Iris pigment epithelial cell (primary cell): ENCODE data around the gene TAF5L.

Experiments
- DNase-seq: peaks from one replicate; pipeline ENCODE4 v3.0.0-alpha.2; 2011; ENCODE audit warnings: low read depth

The TAF5L gene

DNA sequence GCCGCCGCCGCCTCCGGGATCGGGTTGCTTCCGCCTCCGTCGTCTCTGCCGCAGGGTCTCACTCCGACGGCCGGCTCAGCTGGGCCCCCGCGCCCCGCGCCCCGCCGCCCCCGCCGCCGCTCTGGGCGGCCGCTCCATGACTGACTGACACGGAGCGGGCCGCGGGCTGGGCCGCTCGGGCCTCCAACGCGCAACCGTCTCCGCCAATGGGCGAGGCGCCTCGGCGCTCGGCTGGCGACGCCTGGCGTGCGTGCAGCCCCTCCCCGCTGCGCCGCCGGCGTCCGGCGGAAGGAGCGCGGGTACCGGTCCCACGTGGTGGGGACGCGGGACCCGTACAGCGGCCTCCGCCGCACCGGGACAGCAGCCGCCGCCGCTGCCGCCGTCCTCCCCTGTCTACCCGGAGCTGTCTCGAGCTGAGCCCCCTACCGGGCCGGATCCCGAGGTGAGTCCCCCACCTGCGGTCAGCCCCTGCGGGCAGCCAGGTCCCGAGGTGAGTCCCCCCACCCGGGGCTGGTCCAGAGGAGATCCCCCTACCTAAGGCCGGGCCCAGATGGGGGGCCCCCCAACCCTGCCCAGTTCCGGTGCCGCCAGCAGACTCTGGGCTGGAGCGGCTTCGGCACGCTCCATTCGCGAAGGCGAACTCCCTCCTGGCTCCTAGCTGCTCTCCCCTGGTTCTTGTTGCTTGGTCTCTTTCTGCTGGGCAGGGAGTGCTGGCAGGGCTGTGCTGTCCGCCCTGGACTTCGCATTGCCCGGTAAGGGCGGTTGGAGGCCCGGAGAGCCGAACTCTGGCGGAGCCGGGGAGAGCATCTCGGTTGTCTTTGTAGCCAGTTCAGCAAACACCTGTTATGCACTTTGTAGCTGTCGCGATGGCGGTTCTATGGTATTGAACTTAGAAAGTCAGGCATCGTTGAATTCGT lies at the start of gene TAF5L, which contains the start of gene URB2:
Gene TAF5L, minus strand, starts transcription at position 208 of the 917 bp plus-strand sequence. CDS start 11,640 bp downstream, outside the sequence.
Gene URB2, plus strand, starts transcription at position 333 of the 917 bp plus-strand sequence. CDS start 1,387 bp downstream, outside the sequence.
- DNase-seq, result peak; percentile 92

DNA sequence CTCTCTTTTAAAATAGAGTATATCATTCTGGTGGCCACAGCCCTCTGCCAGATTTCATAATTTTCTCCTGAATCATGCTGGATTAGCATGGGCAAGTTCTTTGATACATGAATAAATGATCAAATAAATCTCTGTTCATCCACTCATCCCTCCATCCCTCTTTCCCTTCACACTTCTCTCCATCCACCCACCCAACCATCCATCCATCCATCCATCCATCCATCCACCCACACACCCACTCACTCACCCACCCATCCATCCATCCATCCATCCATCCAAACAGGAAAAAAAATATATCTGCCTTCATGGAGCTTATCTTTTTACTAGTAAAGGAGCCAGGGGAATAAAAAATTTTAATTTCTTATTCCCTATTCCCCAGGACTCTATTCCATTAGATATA lies 49.5 kb upstream of the TAF5L start:
- peak; percentile 15 for DNase-seq

DNA sequence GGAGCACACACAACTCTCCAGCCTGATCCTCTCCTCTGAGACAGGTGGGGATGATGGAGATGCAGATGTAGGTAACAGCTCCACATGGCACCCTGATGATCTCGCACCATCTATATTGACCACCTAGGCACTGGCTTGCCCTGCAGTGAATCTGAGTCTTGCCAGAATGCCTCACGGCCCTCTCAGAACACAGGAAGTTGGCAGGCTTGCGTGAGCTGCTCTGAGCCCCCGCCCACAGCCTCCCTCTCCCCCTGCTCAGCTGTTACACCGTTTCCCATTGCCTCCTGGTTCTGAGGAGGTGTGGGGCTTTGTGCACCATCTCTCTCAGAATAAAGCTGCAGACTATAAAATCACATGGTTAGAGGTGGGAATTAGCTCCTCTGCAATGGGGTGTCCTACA lies 48.1 kb upstream of the TAF5L start:
- DNase-seq, result no peak

DNA sequence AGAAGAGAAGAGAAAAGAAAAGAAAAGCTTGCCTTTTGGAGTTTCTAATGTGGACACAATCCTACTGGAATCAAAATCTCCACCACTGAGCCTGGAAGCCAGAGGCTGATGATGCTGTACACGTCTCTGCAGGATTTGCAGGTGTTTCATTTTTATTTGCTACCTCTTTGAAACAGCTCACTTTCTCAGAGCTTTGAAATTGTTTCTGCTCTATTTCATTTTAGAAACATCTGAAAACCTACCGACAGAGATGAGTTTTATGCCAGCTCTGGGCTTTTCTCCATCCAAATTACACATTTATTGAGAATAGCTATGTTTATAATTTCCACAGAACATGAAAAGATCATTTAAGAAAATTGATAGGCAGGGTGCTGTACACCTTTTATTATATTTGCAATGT lies 46.3 kb upstream of the TAF5L start:
- no peak for DNase-seq

DNA sequence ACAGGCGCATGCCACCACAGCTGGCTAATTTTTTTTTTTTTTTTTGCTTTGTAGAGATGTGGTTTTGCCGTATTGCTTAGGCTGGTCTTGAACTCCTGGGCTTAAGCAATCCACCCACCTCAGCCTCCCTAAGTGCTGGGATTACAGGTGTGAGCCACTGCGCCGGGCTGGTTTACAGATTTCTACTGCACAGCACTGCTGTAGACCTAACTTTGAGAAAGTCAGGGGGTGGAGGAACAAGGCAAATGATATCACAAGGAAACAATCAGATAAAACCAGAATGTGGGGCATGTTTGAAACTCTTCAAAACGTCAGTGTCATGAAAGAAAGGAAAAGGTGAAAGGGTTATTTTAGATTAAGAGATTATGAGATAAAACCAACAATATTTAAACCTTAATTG lies 45.4 kb upstream of the TAF5L start:
- no peak for DNase-seq

DNA sequence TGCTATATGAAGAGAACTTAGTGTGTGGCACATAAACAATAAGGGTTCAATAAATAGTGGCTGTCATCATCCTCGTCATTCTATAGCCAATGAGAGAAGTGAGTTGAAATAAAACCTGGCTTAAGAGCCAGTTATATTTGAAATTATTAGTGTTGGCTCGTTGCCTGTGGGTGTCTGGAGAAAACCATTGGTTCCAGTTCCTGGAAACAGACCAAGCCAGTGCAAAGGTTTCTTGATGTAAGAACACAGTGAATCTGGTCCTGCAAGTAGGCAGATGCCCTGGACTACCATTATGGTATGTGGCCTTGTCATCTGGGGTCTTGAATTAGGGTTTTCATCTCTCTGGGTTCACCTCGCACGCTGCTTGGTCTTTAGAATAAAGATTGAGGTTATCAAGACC lies 43.4 kb upstream of the TAF5L start:
- DNase-seq, result peak; percentile 43

DNA sequence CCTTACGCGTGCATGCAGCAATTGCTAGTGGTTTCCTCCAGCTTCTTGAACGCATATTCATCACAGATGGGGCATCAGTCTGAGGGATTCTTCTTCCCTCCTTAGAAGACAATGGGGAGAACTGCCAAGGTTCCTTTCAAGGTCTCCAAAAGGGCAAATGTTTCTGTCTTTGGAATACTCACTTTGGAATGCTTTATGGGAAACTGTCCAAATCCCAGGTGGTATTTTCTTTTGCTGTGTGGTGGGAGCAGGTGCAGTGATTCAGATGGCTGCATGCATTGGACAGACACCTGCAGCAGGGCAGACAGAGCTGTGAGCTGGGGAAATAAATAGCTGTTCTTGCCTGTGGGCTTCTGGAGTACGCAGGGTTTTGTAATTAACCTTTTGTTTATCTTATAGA lies 40.7 kb upstream of the TAF5L start:
- DNase-seq, result peak; percentile 11

DNA sequence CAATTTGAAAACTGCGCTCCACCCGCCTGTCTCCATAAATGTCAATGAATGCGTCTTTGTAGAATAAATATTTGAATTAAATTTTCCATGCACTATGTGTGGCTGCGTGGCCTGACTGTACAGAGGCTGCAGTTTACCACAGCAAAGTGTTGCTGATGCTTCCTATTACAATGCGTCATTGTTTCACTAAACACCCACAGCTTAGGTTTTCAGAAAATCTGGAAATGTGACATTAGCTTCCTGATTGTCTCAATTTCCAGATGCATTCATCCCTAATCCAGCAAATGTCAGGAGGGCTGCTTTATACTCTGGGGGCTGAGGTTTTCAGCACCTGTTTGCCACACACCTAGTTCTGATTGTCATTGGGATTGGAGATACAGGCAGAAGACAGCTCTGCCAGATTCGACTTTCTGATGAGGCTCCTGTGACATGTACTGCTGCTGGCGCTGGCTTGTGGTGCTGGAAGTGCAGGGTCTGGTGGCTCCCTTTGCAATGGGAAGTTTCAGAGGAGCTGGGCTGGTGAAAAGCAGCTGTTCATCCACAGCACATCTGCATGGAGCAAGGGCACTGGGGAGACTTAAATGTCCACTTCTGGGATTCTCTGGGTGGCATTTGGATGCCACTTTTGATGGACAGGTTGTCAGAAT lies 40.1 kb upstream of the TAF5L start:
- no peak for DNase-seq

DNA sequence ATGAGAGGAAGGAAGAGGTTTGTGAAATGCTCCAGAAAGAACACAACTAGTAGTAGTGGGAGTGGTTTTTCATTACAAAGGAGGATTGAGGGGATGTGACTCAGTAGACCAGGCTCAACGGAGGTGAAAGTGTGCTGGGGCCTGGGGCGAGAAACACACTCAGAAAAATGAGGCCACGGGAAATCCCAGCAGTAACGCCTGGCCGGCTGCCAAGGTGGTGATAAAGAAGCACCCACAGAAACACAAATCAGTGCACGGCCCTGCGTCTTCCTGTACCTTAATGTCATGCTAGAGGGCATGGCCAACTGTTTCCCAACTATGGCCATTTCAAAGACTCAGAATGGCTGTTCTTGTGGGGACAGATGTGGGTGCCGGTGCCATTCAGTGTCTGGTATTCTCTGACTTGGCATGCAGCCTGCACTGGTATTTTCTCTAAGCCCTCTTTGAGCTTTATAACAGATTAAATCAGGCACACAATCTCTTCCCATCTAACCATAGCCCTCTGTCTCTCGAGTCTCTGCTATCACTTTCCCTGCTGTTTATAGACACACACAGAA lies 38.3 kb upstream of the TAF5L start:
- peak; percentile 89 for DNase-seq

DNA sequence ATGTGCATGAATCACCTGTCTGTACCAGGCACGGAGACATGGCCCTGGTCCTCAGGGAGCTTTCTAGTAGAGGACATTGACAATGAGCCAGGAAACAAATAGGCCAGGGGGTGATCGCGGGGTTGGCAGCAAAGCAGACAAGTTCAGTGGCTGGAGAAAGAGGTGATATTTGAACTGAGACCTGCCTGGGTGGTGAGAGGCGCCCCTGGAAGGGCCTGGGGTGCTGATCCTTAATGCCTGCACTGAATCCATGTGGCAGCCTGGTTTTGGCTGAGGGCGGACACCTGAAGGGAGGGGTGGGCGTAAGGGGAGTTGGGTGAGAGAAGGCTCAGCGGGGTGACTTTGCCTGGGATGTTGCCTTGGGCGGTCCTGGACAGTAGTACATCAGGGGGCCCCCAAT lies 36.0 kb upstream of the TAF5L start:
- no peak for DNase-seq

DNA sequence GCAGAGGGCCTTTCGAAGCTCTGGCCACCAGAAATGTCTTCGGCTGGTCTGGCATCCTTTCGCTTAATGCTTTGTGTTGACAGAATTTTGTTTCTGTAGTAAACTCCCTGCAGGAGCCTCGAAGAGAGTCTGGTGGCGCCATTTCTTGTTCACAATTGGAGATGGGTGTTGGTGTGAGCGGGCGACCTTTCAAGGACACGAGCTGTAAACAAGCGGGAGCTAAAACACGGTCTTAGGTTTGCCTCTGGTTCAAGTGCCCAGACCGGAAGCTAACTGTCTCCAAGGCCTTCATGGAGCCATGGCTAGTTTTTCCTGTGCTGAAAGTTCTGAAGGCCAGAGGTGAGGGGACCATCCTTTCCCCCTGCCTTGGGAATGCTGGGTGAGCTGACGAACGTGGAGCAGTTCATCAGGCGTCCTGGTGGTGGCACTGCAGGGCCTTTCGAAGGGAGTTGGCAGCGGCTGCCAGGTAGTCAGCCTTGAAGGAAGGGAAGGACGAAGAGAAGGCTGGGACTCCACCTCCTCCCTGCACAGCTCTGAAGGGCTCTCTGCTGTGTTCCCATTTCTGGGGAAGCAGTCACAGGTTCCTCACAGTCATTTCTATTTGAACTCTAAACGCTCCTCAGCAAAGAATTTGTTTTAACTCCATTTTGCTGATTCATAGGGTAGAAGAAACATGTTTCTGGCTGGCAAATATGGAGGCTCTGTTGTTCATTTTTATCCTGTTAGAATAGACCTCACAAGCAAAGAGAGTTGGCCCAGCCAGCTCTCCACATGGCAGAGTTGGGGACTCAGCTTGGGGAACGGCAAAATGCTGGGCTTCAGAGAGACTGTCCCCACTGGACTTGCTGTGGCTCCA lies 35.3 kb upstream of the TAF5L start:
- DNase-seq, result peak; percentile 74

DNA sequence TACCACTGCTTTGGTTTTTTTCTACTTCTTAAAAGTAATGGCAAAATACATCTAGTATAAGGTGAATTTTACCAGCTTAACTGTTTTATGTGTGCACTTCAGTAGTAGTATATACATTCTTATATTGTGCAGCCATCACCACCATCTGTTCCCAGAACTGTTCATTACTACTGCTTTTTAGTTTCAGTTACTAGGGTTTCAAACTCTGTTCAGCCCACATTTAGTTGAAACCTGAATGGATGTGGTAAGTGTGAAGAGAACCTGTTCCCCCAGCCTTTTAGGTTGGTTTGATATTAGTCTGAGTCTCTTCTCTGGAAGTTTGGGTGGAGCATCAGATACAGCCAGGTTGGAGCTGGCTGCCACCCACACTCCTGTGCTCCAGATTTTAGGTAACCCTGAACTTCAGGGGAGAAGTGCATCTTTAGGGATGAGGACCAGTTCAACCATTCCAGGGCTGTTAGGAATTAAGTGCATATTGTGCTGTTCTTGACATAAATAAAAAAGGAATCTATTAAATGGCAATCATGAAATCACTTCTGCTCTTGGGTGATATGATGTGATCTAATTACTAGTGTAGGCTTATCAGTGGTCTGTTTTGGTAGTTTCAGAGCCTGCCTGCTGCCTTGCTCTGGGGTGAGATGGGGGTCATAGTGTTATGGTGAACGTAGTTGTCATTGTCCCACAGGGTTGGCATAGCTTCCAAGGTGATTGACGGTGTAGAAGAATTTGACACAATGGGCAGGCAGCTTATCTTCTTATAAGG lies 32.3 kb upstream of the TAF5L start:
- DNase-seq, result no peak

DNA sequence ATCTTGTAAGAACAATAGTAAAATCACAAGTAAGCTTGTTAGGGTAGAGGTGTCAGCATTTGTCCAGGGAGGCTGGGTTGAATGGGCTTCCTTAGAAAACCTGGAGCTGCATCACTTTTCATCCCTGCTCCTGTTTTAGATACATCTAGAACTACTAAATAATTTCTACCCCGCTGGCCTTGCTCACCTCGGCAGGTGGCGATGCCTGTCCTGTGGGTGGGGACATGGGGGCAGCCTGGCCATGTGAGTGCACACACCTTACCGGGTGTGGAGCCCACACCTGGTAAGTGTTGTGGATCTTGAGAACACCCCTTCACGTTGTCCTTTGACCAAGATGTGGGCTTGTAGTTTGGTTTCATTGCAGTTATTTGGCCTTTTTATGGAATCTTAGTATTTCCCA lies 29.9 kb upstream of the TAF5L start:
- DNase-seq, result no peak

DNA sequence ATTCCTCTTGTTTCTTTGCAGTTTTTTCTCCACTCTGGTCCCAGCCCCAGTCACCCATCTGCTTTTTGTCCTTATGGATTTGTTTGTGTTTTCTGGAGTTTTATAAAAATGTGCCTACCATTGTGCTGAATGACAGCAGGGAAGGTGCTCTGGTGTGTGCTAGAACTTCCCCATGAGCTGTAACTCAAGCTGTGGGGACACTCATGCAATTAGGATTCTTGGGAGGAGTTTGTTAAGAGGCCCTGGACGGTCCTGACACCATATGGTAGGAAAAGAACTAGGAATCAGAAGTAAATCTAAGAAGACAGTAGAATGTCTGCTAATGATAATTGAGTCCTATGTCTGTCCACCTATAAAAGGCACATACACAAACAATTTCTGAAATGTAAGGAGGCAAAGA lies 27.5 kb upstream of the TAF5L start:
- no peak for DNase-seq

DNA sequence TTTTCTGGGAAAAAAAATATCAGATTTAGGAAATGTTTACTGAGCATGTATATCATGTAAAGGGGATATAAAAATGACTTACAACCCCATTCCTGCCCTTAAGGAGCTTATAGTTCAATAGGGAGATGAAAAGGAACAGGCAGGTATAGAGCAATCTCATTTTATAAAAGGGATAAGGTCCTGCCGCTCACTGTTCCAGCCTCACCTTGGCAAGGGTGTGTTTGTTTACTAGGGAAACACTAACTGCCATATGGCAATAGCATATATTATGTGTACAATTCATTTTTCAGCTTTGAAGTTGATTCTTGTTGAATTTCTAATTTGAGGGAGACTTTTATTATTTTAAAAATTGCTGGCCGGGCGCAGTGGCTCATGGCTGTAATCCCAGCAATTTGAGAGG lies 25.6 kb upstream of the TAF5L start:
- no peak for DNase-seq

DNA sequence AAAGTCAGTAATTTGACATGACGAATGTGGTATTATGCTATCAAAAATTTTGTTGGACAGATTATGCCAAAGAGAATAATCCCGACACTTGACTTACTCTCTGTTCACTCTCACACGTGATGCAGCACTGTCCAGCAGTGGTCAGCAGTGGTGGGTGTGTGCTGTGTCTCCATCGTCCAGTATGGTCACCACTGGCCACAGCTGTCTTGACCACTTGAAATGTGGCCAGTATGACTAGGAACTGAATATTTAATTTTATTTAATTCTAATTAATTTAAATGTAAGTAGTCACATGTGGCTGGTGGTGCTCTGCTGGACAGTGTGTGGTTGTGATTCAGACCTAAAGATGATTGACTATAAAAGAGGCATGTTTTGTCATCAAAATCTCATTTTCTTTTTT lies 24.1 kb upstream of the TAF5L start:
- DNase-seq, result no peak

DNA sequence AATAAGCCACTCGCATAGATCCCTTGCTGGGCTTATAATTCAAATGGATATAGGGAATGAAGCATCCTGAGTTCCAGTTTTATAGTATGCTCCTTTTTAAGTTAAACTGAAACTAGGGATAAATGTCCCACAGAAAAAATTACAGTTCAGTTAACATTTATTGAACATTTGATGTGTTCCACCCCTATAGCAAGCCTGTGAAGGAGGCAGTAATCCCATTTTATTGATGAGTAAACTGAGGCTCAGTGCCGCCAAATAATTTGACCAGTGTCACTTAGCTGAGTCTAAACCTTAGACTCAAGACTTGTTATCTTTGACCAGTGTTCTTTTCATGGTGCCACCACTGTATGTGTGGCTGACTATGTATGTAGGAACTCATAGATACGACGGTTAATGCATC lies 22.5 kb upstream of the TAF5L start:
- DNase-seq, result no peak

DNA sequence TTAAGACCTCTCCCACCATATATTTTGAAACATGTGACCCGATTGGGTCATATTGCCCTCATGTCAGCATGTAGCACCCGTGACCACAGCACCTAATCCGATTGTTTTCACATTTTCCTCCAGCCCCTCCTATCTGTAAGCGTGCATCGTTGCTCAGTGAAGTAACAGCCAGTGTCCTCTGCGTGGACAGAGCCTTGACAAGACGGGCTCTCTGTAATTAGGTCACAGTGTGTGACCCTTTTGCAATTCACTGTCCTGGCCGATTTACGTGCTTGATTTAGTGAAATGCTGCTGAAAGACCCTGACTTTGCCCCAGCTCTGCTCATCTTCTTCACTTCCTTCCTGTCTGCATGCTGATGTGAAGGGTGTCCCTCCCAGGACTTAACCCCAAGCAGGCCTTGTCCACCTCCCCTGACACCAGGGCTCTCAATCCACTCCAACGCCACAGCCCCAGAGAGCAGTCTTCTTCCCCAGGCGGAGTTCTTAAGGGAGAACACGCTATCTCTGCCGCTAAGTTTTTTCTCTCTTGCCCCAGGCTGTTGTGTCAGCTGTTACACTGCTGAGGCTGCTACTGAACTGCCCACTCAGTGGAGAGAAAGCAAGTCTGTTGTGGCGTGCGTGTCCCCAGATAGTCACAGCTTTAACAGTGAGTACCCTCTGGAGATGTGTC lies 19.5 kb upstream of the TAF5L start:
- peak; percentile 10 for DNase-seq

DNA sequence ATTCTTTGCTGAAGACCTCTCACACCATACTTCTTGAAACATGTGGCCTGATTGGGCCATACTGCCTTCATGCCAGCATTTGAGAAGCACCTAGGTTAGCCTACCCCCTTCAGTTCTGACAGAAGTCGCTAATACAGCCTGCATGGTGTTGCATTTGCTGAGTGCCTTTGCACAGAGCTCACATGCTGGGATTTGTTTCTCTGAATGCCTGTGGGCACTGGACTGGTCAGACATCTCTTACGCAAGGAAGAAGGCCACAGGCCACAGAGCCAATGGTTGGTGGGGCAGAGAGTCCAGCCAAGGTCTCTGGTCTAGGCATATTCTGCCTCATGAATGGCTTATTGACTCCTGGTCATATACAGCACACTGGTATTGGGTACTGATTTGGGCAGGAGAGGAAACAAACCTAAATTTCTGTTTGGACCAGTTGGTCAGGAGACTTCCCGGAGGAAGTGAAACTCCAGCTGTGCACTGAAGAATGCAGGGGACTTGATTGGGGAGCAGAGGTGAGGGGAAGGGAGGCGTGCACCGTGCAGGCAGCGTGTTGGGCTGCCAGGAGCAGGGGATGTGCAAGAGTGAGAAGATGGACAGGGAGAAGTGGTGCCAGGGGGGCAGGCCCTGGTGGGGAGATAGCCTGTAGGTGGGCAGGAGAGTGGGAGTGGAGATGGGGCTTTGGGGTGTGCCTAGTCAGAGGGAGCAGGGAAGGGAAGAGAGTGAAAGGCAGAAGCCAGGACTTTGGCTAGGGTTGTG lies 18.2 kb upstream of the TAF5L start:
- DNase-seq, result peak; percentile 57

DNA sequence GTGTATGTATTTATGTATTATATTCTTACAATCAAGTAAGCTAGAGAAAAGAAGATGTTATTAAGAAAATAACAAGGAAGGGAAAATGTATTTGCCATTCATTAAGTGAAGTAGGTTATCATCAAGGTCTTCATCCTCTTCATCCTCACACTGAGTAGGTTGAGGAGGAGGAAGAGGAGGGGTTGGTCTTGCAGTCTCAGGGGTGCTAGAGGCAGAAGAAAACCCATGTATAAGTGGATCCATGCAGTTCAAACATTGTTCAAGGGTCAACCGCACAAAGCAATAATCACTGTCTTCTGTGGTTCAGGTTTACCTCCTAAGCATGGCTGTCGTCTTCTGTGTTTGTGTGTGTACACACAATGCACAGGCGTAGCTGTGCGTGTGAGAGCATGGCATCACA lies 17.0 kb upstream of the TAF5L start:
- DNase-seq, result no peak
